HCT116 (cell line): Measurements from ENCODE around the gene CDH22.

ENCODE experiments used
- POLR2A ChIP-seq: IDR thresholded peaks from 2 replicates; pipeline ENCODE4 v1.7.0; 2011; ENCODE audit warnings: borderline replicate concordance; ENCODE audit not compliant: insufficient read depth, insufficient read length; ENCODE audit errors: extremely low read depth
- SP1 ChIP-seq: IDR thresholded peaks from 2 replicates; pipeline ENCODE4 v1.6.1; 2012; ENCODE audit warnings: low read depth
- TF ChIP-seq, protein P1 (sequence below): IDR thresholded peaks from 2 replicates; pipeline ENCODE4 v1.6.1; 2011; ENCODE audit warnings: mild to moderate bottlenecking, low read length, moderate library complexity; ENCODE audit not compliant: insufficient replicate concordance; ENCODE audit errors: extremely low read depth
- TF ChIP-seq, protein P2 (sequence below), 3 experiments: fragments of 200-600 bp in 1 of 3; sonication (generic) in 1 of 3; IDR thresholded peaks in 2 of 3; conservative IDR thresholded peaks in 1 of 3; 2 replicates each; pipeline ENCODE4 v1.5.1; 2012 to 2017; ENCODE audit warnings: low read depth in 2 of 3, low read length in 2 of 3, antibody characterized with exemption in 1 of 3, borderline replicate concordance in 1 of 3, control low read depth in 1 of 3, mild to moderate bottlenecking in 1 of 3, mixed read lengths in 1 of 3, mixed run types in 1 of 3, moderate library complexity in 1 of 3; ENCODE audit not compliant: insufficient read depth in 1 of 3

DNA sequence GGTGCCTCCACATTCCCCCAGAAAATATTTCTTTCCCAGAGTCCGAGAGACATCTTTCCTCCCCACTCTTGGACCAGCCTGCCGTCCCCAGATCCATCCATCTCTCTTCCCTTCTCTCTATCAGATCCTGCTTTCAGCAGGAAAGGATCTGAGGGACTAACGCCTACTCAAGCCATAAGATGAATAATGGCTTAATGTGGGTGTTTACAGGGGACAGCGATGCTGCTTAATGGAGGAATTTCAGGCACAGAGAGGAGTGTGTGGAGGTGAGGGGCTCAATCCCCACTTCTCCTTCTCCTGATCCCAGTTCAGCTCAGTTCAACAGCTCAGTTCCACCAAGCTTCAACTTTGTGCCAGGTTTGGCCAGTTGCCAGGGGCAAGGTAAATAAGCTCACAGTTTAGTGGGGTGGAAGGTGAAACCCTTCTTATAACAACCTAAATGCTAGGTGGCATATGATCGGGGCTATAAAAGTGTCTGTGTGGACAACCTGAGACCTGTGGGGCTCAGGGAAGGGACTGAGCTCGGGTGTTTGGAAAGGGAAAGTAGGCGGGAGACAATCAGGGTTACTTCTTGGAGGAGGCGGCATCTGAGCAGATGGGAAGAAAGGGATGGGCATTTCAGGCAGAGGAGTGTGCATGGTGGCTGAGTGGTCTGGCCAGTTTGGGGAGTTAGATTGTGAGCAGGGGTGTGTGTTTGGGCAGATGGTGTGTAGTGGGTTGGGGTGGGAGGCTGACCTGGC is 55.8 kb downstream of the CDH22 start:
- TF ChIP-seq POLR2A (no peak), SP1 (no peak)
- TF ChIP-seq, protein P1, sequence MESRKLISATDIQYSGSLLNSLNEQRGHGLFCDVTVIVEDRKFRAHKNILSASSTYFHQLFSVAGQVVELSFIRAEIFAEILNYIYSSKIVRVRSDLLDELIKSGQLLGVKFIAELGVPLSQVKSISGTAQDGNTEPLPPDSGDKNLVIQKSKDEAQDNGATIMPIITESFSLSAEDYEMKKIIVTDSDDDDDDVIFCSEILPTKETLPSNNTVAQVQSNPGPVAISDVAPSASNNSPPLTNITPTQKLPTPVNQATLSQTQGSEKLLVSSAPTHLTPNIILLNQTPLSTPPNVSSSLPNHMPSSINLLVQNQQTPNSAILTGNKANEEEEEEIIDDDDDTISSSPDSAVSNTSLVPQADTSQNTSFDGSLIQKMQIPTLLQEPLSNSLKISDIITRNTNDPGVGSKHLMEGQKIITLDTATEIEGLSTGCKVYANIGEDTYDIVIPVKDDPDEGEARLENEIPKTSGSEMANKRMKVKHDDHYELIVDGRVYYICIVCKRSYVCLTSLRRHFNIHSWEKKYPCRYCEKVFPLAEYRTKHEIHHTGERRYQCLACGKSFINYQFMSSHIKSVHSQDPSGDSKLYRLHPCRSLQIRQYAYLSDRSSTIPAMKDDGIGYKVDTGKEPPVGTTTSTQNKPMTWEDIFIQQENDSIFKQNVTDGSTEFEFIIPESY = no peak
- TF ChIP-seq, protein P2, sequence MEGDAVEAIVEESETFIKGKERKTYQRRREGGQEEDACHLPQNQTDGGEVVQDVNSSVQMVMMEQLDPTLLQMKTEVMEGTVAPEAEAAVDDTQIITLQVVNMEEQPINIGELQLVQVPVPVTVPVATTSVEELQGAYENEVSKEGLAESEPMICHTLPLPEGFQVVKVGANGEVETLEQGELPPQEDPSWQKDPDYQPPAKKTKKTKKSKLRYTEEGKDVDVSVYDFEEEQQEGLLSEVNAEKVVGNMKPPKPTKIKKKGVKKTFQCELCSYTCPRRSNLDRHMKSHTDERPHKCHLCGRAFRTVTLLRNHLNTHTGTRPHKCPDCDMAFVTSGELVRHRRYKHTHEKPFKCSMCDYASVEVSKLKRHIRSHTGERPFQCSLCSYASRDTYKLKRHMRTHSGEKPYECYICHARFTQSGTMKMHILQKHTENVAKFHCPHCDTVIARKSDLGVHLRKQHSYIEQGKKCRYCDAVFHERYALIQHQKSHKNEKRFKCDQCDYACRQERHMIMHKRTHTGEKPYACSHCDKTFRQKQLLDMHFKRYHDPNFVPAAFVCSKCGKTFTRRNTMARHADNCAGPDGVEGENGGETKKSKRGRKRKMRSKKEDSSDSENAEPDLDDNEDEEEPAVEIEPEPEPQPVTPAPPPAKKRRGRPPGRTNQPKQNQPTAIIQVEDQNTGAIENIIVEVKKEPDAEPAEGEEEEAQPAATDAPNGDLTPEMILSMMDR (IDR thresholded peaks at IDR 0.05 in 2 of 3, conservative IDR thresholded peaks at IDR 0.05 in 1 of 3; ENCODE audit: borderline replicate concordance in 1 of 3, insufficient read depth in 1 of 3, low read depth in 2 of 3, low read length in 2 of 3) = no peak
